IMR-90 (cell line): ENCODE data around the gene PCYOX1L. TPM values are rescaled to one million over a fixed set of nuclear protein-coding genes. Genes with fewer than 3 reads are reported as not detected.

Experiments
- ATAC-seq: fragments of 200-7000 bp; cut with Tn5 transposase; 2 replicates; pipeline ENCODE4 v1.9.1; 2020; ENCODE audit warnings: low read depth, mild to moderate bottlenecking, moderate library complexity
- BruUV-seq: library from RNA; stranded (reverse); fragments of 400-500 nt; replicated peaks from 2 replicates; lab custom pipeline; 2021; lab: Mats Ljungman, UMichigan
- CTCF ChIA-PET: fragments of 300-600 bp; formaldehyde crosslinking; extraction: SDS; loops from one replicate; lab custom pipeline; 2021; ENCODE audit warnings: antibody characterized with exemption; lab: Yijun Ruan, JAX
- POLR2A ChIA-PET: fragments of 300-600 bp; sonication (Branson Sonifier 250); formaldehyde crosslinking; loops from one replicate; lab custom pipeline; 2022; ENCODE audit warnings: antibody characterized with exemption; ENCODE audit not compliant: unreplicated experiment; lab: Charles Lee
- DNase-seq: peaks from one replicate; pipeline ENCODE4 v3.0.0; 2013
- H2AFZ ChIP-seq: replicated peaks from 2 replicates; pipeline ENCODE3; 2013; ENCODE audit warnings: low read length, mild to moderate bottlenecking; ENCODE audit not compliant: poor library complexity
- H2AK5ac ChIP-seq: 2 replicates; pipeline ENCODE4 v1.6.1; 2013; ENCODE audit warnings: low read depth, low read length, inconsistent platforms
- H2AK9ac ChIP-seq: replicated peaks from 2 replicates; pipeline ENCODE3; 2013; ENCODE audit warnings: mild to moderate bottlenecking, low read depth, low read length, moderate library complexity; ENCODE audit not compliant: poor library complexity
- H2BK120ac ChIP-seq: 2 replicates; pipeline ENCODE4 v1.6.1; 2013; ENCODE audit warnings: low read depth, low read length, inconsistent platforms
- H2BK15ac ChIP-seq: 3 replicates; pipeline ENCODE4 v1.6.1; 2013; ENCODE audit warnings: low read depth, low read length, inconsistent platforms
- H2BK20ac ChIP-seq: 2 replicates; pipeline ENCODE4 v1.6.1; 2013; ENCODE audit warnings: low read depth, mild to moderate bottlenecking, inconsistent platforms, low read length, moderate library complexity
- H2BK5ac ChIP-seq: 2 replicates; pipeline ENCODE4 v1.6.1; 2013; ENCODE audit warnings: mild to moderate bottlenecking, low read depth, low read length, inconsistent platforms; ENCODE audit not compliant: poor library complexity, severe bottlenecking
- H3K14ac ChIP-seq: replicated peaks from 2 replicates; pipeline ENCODE4 v1.6.1; 2013; ENCODE audit warnings: low read depth, low read length, inconsistent platforms
- H3K18ac ChIP-seq: 2 replicates; pipeline ENCODE4 v1.6.1; 2013; ENCODE audit warnings: low read depth, low read length, control low read depth
- H3K23ac ChIP-seq: 2 replicates; pipeline ENCODE4 v1.6.1; 2013; ENCODE audit warnings: low read depth, low read length, inconsistent platforms
- H3K27ac ChIP-seq: 2 replicates; pipeline ENCODE4 v1.5.1; 2013; ENCODE audit warnings: mild to moderate bottlenecking, control low read depth, low read length; ENCODE audit not compliant: insufficient read depth
- H3K27me3 ChIP-seq: 2 replicates; pipeline ENCODE4 v1.6.1; 2013; ENCODE audit warnings: low read length; ENCODE audit not compliant: control insufficient read depth, insufficient read depth
- H3K36me3 ChIP-seq: 2 replicates; pipeline ENCODE4 v1.6.1; 2013; ENCODE audit warnings: low read length, mixed read lengths; ENCODE audit not compliant: control insufficient read depth, insufficient read depth
- H3K4ac ChIP-seq: 2 replicates; pipeline ENCODE4 v1.6.1; 2013; ENCODE audit warnings: low read depth, low read length, inconsistent platforms
- H3K4me1 ChIP-seq: 2 replicates; pipeline ENCODE4 v1.6.1; 2013; ENCODE audit warnings: low read length, mixed read lengths; ENCODE audit not compliant: control insufficient read depth, insufficient read depth
- H3K4me2 ChIP-seq: 2 replicates; pipeline ENCODE4 v1.6.1; 2013; ENCODE audit warnings: low read depth, mild to moderate bottlenecking, control low read depth, low read length, moderate library complexity
- H3K4me3 ChIP-seq: 2 replicates; pipeline ENCODE4 v1.5.1; 2013; ENCODE audit warnings: low read depth, mild to moderate bottlenecking, control low read depth, low read length, moderate library complexity; ENCODE audit not compliant: insufficient read depth
- H3K56ac ChIP-seq: 2 replicates; pipeline ENCODE4 v1.6.1; 2013; ENCODE audit warnings: low read length, inconsistent platforms; ENCODE audit not compliant: insufficient read depth; ENCODE audit errors: extremely low read depth
- H3K79me1 ChIP-seq, 2 experiments: 2 replicates each; pipeline ENCODE4 v1.6.1; 2013; ENCODE audit warnings: low read length in 2 of 2, inconsistent platforms in 1 of 2, low read depth in 1 of 2
- H3K9ac ChIP-seq: 2 replicates; pipeline ENCODE4 v1.6.1; 2013; ENCODE audit warnings: low read depth, low read length, control low read depth
- H3K9me1 ChIP-seq: 2 replicates; pipeline ENCODE4 v1.6.1; 2013; ENCODE audit warnings: low read length, inconsistent platforms; ENCODE audit not compliant: insufficient read depth
- H3K9me3 ChIP-seq: 2 replicates; pipeline ENCODE4 v1.6.1; 2013; ENCODE audit warnings: low read length; ENCODE audit not compliant: control insufficient read depth, insufficient read depth
- H4K20me1 ChIP-seq: 2 replicates; pipeline ENCODE4 v1.6.1; 2013; ENCODE audit warnings: low read length, inconsistent platforms; ENCODE audit not compliant: insufficient read depth
- H4K5ac ChIP-seq: 2 replicates; pipeline ENCODE4 v1.6.1; 2013; ENCODE audit warnings: mild to moderate bottlenecking, low read depth, low read length, control low read depth
- H4K8ac ChIP-seq, 2 experiments: 2 replicates each; pipeline ENCODE4 v1.6.1; 2013; ENCODE audit warnings: low read depth in 2 of 2, low read length in 2 of 2, control low read depth in 1 of 2, inconsistent platforms in 1 of 2
- H4K91ac ChIP-seq: 2 replicates; pipeline ENCODE4 v1.6.1; 2013; ENCODE audit warnings: low read depth, low read length, inconsistent platforms; ENCODE audit not compliant: insufficient read depth
- CEBPB ChIP-seq: IDR thresholded peaks from 2 replicates; pipeline ENCODE4 v1.6.1; 2012; ENCODE audit warnings: low read depth, low read length, improper control_type of control experiment
- CHD1 ChIP-seq: IDR thresholded peaks from 2 replicates; pipeline ENCODE4 v1.6.1; 2012; ENCODE audit warnings: low read depth, low read length, improper control_type of control experiment
- MAFK ChIP-seq: IDR thresholded peaks from 2 replicates; pipeline ENCODE4 v1.6.1; 2012; ENCODE audit warnings: low read depth, low read length, improper control_type of control experiment
- RAD21 ChIP-seq: IDR thresholded peaks from 2 replicates; pipeline ENCODE4 v1.6.1; 2012; ENCODE audit warnings: low read length, improper control_type of control experiment
- RCOR1 ChIP-seq: IDR thresholded peaks from 2 replicates; pipeline ENCODE4 v1.6.1; 2012; ENCODE audit warnings: mild to moderate bottlenecking, low read length, improper control_type of control experiment; ENCODE audit not compliant: insufficient replicate concordance
- WGBS, 2 experiments: methylation state at CpG; one replicate each; pipeline versions ENCODE4 v1.1.5 to v1.1.7; 2013; ENCODE audit warnings: missing lambda C conversion rate in 2 of 2; ENCODE audit not compliant: insufficient read length in 1 of 2; ENCODE audit errors: extremely low coverage in 2 of 2; 5-methylcytosine and 5-hydroxymethylcytosine counted together
- dilution Hi-C: fragments of 300-500 bp; cut with HindIII; formaldehyde crosslinking; loops from one replicate; pipeline ENCODE4 v1.14.3; 2018; ENCODE audit warnings: low sequenced_read_pairs; ENCODE audit not compliant: unreplicated experiment
- in situ Hi-C: fragments of 300-500 bp; cut with MboI; formaldehyde crosslinking; loops from 3 replicates; pipeline ENCODE4 v1.14.3; 2019; ENCODE audit warnings: low sequenced_read_pairs, inconsistent platforms, mixed read lengths
- intact Hi-C: fragments of 100-400 bp; cut with micrococcal nuclease; formaldehyde crosslinking; loops from 2 replicates; pipeline ENCODE4 v1.10.0; 2022
- polyA plus RNA-seq, 3 experiments: library from polyadenylated mRNA; depleted of rRNA; stranded (reverse); fragments of >200 nt; gene quantifications; 2 replicates each; pipeline ENCODE4 v1.2.3, GENCODE V29; 2012; ENCODE audit warnings: low replicate concordance in 1 of 3
- total RNA-seq: library from RNA; depleted of rRNA; stranded (reverse); fragments of >200 nt; gene quantifications from 2 replicates; pipeline ENCODE4 v1.2.3, GENCODE V29; 2012

The PCYOX1L gene
- total and polyA plus RNA-seq, 2 of the 4 experiments (the other 2 are of a cell fraction): 7.0 to 14.3 TPM

GRCh38 chr5:149328177-149328576, 29.7 kb upstream of the PCYOX1L start:
- Histone ChIP-seq H2BK15ac (no peak overlapping the region), H3K79me1 (no peaks in the 10 kb centered on the region), H3K27ac (no peak overlapping the region), H3K56ac (no peak overlapping the region), H4K91ac (no peak overlapping the region), H3K14ac (no peak overlapping the region), H2BK120ac (no peak overlapping the region), H4K20me1 (no peaks in the 10 kb centered on the region), H3K9me1 (peaks cover 1% of the 10 kb centered on the region; the same call in 1 of the 2 replicates), H3K27me3 (no peaks in the 10 kb centered on the region), H3K36me3 (no peaks in the 10 kb centered on the region), H2AK9ac (no peak overlapping the region), H3K4me3 (no peak overlapping the region), H2AFZ (no peak overlapping the region), H3K4ac (no peak overlapping the region), H2BK5ac (no peak overlapping the region), H2BK20ac (no peak overlapping the region), H2AK5ac (no peak overlapping the region), H4K8ac (no peak overlapping the region), H4K5ac (no peak overlapping the region), H3K4me2 (no peak overlapping the region), H3K18ac (no peak overlapping the region), H3K9me3 (no peaks in the 10 kb centered on the region), H3K9ac (no peak overlapping the region), H3K23ac (no peak overlapping the region), H3K4me1 (peaks cover 5% of the 10 kb centered on the region)
- WGBS, 2 experiments: 92% methylated on average over 3 of the region's 5 CpGs; no CpG with 5 or more reads in 1 of the 2 experiments
- CTCF ChIA-PET: interaction anchor here (1.6 kb wide), 1 partner anchor 11 kb away, joined by 4 read pairs; no protein-coding TSS in a partner anchor
- TF ChIP-seq RCOR1: no peak
- TF ChIP-seq RAD21: no peak
- TF ChIP-seq CEBPB: no peak
- no peak for TF ChIP-seq MAFK
- no peak for TF ChIP-seq CHD1
- BruUV-seq: no TSS peak
- ATAC-seq: no peak
- dilution Hi-C loops (no loop called here), in situ Hi-C loops (no loop called here), intact Hi-C loops (no loop called here)
- POLR2A ChIA-PET: no interaction called here
- no peak for DNase-seq
